ENCODE results near the gene TUBB8B.
"Not testable (repeated sequence)": the region's sequence is repeated elsewhere in the genome, so short reads cannot be mapped to it uniquely, and the experiment has no call there.

The TUBB8B gene

DNA sequence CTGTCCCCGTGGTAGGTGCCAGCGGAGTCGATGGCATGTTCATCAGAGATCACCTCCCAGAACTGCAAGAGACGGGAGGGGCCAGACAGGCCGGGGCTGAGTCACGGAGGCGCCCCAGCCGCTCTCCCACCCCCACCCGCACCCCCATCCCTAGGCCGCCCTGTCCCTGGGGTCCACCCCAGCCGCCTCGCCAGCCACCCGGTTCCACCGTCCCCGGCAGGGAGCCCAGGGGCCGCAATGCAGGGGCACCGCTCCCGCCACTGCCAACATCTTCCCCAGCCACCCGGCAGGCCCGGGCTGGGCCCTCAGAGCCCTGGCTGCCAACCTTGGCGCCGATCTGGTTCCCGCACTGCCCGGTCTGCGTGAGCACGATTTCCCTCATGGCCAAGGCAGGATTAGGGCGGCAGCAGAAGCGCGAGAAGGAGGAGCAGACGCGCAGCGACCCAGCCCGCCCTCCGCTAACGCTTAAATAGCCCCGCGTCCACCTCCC lies at the start of gene TUBB8B:
TSS of gene TUBB8B (minus strand) at position 440 of the 490 bp plus-strand sequence. CDS start at position 382, 58 bp downstream.
- not testable (repeated sequence) for DNase-seq (ENCODE audit: low read depth in 1 of 2, low spot score in 1 of 2)

DNA sequence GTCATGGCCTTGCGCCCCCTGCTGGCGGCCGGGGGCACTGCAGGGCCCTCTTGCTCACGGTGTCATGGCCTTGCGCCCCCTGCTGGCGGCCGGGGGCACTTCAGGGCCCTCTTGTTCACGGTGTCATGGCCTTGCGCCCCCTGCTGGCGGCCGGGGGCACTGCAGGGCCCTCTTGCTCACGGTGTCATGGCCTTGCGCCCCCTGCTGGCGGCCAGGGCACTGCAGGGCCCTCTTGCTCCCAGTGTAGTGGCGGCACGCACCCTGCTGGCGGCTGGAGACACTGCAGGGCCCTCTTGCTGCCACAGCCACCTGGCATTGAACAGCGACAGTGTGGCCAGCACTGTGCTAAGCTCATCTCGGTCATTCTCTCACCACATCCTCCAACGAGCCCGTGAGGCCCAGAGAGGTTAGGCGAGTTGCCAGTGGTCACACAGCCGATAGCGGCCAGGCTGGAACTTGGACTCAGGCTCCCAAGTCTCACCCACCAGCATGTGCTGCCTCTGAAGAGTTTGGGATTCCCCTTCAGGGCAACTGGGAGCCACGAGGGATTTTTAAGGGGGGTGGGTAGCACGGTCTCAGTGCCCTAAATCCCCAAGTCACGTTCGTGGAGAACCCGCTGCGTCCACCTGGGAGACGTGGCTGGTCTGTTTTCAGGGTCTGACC lies 48.0 kb upstream of the TUBB8B start:
- not testable (repeated sequence) for DNase-seq (ENCODE audit: low read depth in 1 of 2, low spot score in 1 of 2)

DNA sequence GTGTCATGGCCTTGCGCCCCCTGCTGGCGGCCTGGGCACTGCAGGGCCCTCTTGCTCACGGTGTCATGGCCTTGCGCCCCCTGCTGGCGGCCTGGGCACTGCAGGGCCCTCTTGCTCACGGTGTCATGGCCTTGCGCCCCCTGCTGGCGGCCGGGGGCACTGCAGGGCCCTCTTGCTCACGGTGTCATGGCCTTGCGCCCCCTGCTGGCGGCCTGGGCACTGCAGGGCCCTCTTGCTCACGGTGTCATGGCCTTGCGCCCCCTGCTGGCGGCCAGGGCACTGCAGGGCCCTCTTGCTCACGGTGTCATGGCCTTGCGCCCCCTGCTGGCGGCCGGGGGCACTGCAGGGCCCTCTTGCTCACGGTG lies 47.3 kb upstream of the TUBB8B start:
- DNase-seq (ENCODE audit: low read depth in 1 of 2, low spot score in 1 of 2), result not testable (repeated sequence)

DNA sequence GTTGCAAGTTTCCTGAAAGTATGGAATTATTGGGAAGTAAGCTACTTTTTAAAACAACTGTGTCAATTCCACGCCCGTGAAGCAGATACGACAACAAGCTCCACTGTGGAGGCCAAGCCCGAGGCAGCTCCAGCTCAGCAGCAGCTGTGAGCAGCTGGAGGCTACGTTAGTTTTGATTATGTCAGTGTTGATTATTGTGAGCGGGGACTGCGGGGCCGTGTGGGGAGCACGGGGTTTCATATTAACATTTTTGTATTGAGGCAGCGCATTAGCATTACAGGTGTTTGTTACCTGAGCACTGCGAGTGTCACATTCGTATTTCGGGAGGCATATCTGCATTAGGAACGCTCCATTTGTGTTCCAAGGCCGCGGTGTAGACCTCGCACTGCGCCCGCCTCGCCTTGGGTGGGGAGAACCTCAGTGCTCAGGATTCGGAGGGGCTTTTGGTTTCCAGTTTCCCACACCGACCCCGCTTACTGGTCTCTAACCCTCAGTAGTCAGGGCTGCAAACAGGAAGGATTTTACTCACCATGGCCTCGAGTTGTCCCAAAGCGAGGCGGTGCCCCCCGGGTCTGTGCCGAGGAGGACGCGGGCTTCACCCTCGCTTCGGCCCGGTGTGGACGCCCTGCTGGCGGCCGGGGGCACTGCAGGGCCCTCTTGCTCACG lies 46.8 kb upstream of the TUBB8B start:
- not testable (repeated sequence) for DNase-seq (ENCODE audit: low read depth in 1 of 2, low spot score in 1 of 2)

DNA sequence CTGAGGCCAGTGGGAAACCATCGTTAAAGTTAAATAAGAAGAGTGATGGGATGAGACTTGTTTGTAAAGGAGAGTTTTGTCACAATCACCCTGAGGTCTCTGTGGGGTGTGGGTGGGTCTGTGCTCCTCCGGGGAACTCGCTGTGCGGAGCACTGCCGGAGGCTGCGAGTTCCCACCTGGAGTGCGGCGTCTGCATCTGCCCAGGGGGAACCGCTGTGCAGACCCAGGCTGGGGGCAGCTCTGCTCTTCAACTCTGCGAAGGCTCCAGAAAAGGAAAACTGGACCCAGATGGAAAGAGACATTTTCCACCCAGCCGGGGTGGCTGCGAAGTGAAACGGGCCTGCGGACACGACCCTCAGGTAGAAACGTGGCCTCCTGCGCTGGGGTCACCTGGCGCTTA lies 46.2 kb upstream of the TUBB8B start:
- DNase-seq (ENCODE audit: low read depth in 1 of 2, low spot score in 1 of 2), result not testable (repeated sequence)

DNA sequence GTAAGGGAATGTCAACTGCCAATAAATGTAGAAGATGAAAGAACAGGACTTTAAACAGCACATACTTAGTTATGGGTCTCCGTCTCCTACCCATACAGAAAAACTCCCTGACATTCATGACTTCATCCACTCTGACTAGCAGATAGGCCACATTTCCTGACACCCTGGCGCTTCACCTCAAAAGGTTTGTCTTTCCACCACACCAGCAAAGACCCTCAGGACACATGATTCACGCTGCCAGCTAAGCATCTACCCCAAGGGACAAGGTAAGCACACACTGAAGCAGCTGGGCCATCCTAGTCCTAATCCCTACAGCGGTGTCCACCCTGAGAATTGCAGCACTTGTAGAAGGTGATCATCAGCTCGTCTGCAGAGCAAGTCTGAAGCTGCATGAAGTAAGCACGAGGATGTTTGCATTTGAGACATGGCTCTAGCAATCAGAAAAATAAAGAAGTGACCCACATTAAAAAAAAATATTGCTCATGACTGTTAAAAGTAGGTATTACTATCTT lies 44.5 kb upstream of the TUBB8B start:
- DNase-seq (ENCODE audit: low read depth in 1 of 2, low spot score in 1 of 2), result not testable (repeated sequence)

DNA sequence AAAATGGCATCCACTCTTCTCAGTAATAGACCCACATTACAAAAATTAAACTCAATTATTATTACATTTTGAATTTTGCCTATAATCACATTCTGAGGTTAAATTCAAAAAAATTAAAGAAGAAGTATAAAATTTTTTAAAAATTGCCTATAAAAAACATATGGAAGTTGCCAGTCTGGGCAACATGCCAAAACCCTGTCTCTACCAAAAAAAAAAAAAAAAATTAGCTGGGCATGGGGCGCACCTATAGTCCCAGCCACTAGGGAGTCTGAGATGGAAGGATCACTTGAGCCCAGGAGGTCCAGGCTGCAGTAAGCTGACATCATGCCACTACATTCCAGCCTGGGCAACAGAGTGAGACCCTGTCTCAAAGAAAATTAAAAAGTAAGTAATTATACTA lies 42.1 kb upstream of the TUBB8B start:
- DNase-seq (ENCODE audit: low read depth in 1 of 2, low spot score in 1 of 2), result not testable (repeated sequence)

DNA sequence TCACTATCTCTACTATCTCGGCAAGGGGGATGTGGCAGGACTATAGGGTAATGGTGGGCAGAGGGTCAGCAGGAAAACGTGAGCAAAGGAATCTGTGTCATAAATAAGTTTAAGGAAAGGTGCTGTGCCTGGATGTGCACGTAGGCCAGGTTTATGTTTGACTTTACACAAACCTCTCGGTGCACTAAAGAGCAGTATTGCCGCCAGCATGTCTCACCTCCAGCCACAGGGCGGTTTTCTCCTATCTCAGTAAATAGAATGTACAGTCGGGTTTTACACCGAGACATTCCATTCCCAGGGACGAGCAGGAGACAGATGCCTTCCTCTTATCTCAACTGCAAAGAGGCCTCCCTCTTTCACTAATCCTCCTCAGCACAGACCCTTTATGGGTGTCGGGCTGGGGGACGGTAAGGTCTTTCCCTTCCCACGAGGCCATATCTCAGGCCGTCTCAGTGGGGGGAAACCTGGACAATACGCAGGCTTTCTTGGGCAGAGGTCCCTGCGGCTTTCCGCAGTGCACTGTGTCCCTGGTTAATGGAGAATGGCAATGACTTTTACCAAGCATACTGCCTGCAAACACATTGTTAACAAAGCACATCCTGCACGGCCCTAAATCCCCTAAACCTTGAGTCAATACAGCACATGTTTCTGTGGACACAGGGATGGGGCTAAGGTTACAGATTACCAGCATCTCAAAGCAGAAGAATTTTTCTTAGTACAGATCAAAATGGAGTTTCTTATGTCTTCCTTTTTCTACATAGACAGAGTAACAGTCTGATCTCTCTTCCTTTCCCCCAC lies 41.2 kb upstream of the TUBB8B start:
- not testable (repeated sequence) for DNase-seq (ENCODE audit: low read depth in 1 of 2, low spot score in 1 of 2)

DNA sequence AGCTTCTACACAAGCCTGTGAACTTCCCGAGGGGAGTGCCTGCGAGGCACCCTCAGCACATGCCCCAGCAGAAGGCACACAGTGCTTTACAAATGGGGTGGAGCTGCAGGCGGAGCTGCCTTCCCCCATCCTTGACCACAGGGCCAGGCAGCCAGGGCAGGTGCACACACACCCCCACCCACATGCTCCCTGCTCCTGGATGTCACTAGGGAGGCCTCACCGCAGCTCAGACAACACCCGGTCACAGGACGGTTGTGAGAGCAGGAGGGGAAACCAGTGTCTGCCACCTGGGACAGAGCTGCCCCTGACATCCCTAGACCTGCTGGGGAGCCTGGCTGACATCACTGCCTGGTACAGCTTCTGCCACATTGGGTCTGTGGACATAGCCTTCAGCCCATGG lies 39.7 kb upstream of the TUBB8B start:
- not testable (repeated sequence) for DNase-seq (ENCODE audit: low read depth in 1 of 2, low spot score in 1 of 2)

DNA sequence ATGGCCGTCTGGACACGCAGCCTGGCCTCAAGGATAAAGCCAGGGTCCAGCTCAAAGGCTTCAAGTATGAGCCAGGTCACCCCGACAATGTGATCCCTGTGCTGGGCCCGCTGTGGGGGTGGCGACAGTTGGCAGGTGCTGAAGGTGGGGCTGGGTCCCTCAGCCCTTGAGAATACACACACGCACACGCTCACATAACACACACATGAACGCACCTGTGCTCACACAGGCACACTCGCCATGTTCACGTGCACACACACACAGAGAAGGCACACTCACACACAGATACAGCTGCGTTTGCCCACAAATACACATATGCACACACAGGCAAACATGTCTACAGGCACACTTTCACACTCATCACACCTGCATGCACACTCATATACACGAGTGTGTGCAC lies 35.4 kb upstream of the TUBB8B start:
- not testable (repeated sequence) for DNase-seq (ENCODE audit: low read depth in 1 of 2, low spot score in 1 of 2)

DNA sequence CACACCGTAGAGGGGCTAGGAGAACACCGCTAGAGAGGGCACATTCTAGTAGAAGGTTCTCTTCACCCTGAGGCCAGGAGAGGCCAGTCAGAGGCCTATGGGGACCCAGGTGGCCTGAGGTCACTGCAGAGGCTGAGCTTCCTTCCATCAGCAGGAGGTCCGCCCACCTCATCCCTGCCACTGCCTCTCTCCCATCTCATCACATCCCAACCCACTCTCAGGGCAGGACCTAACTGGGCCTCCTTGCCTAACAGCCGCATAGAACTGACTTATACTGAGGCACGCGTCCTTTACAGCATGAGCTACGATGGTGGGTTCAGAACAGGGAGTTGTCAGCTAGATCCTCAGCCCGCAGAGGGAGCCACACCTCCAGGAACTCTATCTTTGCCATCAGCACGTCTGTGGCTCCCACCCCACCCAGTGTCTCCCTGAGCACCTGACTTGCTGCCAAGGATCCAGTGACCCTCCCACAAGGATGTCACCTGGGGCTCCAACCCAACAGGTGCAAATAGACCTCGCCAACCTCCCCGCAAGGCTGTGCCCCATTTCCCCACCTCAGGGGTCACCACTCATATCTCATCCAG lies 33.3 kb upstream of the TUBB8B start:
- DNase-seq (ENCODE audit: low read depth in 1 of 2, low spot score in 1 of 2), result not testable (repeated sequence)

DNA sequence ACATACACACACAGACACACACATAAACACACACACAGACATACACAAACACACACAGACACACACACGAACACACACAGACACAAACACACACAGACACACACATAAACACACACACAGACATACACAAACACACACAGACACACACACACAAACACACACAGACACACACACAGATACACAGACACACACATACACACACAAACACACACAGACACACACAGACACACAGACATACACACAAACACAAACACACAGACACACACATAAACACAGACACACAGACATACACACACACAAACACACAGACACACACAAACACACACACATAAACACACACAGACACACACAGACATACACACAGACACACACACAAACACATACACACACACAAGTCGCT lies 31.5 kb upstream of the TUBB8B start:
- not testable (repeated sequence) for DNase-seq (ENCODE audit: low read depth in 1 of 2, low spot score in 1 of 2)

DNA sequence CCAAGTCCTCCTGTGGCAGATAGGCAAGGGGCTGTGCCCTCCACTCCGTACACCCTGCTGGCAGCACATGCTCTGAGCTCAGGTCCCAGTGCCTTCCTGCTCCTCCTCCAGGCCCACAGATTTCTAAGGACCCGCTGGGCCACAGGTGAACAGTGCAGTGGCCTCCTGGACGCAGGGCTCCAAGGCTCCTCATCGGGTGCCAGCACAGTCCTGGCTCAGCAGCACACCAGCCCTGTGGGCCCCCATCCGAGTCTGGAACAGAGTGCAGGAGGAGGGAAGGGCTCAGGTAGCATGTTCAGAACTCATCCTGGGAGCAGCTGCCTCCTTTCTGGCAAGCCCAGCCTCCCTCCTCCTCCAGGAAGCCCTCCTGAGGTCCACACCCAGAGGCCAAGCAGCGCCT lies 30.8 kb upstream of the TUBB8B start:
- DNase-seq (ENCODE audit: low read depth in 1 of 2, low spot score in 1 of 2), result not testable (repeated sequence)

DNA sequence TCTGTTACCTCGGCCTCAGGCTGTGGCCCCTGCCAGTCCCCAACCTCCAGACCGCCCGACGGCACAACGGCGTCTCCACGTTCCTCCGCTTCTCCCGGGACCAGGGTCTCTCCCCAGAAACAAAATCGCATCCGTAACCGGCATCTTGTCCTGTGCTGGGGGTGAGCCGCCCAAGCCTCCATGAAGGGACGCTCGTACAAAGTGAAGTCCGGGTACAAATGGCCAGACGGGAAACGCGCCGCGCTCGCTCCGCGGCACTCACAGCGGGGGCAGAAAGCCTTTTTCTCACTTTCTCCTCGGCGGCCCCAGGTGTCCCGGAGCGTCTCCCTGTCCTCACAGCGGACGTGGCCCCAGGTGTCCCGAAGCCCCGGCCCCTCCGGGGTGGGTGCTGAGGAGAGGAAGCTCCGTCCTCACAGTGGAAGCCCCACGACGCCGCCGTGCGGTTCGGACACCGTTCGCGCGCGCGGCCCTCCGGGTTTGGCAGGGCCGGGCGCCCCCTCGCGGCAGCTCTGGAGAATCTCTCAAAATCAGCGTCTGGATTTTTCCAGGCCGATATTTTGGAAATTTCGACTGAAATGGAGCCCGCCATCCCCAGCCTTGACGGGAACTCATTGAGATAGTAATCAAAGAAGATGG lies 26.2 kb upstream of the TUBB8B start:
- DNase-seq (ENCODE audit: low read depth in 1 of 2, low spot score in 1 of 2), result not testable (repeated sequence)

DNA sequence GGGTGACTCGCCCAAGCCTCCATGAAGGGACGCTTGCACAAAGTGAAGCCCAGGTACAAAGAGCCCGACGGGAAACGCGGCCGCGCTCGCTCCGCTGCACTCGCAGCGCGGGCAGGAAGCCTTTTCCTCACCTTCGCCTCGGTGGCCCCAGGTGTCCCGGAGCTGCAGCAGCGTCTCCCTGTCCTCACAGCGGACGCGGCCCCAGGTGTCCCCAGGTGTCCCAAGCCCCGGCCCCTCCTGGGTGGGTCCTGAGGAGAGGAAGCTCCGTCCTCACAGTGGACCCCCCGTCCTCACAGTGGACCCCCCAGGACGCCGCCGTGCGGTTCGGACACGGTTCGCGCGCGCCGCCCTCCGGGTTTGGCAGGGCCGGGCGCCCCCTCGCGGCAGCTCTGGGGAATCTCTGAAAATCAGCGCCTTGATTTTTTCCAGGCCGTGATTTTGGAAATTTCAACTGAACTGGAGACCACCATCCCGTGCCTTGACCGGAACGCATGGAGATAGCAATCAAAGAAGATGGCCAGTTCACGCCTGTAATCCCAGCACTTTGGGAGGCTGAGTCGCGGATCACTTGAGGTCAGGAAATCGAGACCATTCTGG lies 23.9 kb upstream of the TUBB8B start:
- DNase-seq (ENCODE audit: low read depth in 1 of 2, low spot score in 1 of 2), result not testable (repeated sequence)

DNA sequence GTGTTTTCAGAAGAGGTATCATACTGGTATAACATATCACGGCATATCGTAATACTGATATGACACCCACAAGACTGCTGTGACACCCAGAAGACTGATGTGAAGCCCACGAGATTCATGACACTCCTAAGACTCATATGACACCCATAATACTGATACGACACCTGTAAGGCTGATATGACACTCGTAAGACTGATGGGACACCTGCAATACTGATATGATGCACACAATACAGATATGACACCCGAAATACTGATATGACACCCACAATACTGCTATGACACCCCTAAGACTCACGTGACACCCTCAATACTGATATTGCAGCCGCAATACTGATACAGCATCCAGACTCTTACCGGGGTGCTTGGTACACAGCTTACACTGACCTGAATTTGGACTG lies 18.3 kb upstream of the TUBB8B start:
- DNase-seq (ENCODE audit: low read depth in 1 of 2, low spot score in 1 of 2), result not testable (repeated sequence)

DNA sequence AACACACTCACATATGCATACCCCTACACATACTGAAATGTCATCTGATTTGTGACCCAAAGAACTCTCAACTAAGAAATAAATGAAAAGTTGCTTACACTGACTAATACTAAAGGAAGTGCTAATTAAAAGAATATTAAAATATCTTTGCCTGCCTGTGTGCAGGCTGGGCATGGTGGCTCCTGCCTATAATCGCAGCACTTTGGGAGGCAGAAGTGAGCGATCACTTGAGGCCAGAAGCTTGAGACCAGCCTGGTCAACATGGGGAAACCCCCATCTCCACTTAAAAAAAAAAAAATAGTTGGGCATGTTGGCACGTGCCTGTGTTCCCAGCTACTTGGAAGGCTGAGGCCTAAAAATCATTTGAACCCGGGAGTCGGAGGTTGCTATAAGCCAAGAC lies 14.9 kb upstream of the TUBB8B start:
- DNase-seq (ENCODE audit: low read depth in 1 of 2, low spot score in 1 of 2), result not testable (repeated sequence)

DNA sequence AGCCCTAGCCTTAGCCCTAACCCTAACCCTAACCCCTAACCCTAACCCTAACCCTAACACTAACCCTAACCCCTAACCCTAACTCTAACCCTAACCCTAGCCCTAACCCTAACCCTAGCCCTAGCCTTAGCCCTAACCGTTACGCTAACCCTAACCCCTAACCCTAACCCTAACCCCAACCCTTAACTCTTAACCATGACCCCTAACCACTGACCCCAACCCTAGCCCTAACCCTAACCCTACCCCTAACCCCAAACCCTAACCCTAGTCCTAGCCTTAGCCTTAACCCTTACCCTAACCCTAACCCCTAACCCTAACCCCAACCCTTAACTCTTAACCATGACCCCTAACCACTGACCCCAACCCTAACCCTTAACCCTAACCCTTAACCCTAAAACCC lies 14.2 kb upstream of the TUBB8B start:
- not testable (repeated sequence) for DNase-seq (ENCODE audit: low read depth in 1 of 2, low spot score in 1 of 2)

DNA sequence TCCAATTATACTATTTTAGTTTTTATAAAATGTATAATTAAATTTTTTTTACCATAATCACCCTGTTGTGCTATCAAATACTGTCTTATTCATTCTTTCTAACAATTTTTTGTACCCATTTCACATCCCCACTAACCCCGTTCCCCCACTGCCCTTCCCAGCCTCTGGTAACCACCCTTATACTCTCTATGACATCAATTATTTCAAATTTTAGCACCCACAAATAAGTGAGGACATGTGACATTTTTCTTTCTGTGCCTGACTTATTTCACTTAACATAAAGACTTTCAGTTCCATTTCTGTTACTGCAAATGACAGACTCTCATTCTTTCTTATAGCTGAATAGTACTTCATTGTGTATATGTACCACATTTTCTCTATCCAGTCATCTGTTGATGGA lies 5.0 kb upstream of the TUBB8B start:
- DNase-seq (ENCODE audit: low read depth in 1 of 2, low spot score in 1 of 2), result not testable (repeated sequence)

DNA sequence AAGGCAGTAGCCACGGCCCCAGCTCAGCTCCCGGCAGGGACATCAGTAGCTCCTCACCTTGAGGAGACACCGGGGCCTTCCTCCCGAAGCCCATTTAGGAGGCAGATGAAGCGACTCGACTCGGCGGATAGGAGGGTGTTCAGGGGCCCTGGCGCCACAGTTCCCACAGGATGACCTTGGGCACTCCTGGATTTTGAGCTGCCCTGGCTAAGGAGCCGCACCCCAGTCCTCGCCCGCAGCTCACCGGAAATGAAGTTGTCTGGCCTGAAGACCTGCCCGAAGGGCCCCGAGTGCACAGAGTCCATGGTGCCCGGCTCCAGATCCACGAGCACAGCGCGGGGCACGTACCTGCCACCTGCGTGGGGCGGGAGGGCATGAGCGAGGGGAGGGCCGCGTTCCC lies 719 bp downstream of the TUBB8B start:
- DNase-seq (ENCODE audit: low read depth in 1 of 2, low spot score in 1 of 2), result not testable (repeated sequence)
